ENCODE measurements around the gene SLC16A12.

Gene SLC16A12

GRCh38 chr10:89390476-89391225, 144.7 kb downstream of the SLC16A12 start:
- DNase-seq (ENCODE audit: low read depth): no peak

- DNase-seq (ENCODE audit: low read depth): no peak
Observed at GRCh38 chr10:89389254-89389653, 146.1 kb downstream of the SLC16A12 start.

GRCh38 chr10:89388806-89389205, 146.6 kb downstream of the SLC16A12 start:
- no peak for DNase-seq (ENCODE audit: low read depth)

- DNase-seq (ENCODE audit: low read depth): no peak
Observed at GRCh38 chr10:89384474-89385340, 150.7 kb downstream of the SLC16A12 start.

GRCh38 chr10:89382757-89383156, 152.6 kb downstream of the SLC16A12 start:
- DNase-seq (ENCODE audit: low read depth): no peak

All from non-pigmented ciliary epithelial cell (primary cell).